ENCODE results near the gene LRP1. TPM values are rescaled to one million over a fixed set of nuclear protein-coding genes. Genes with fewer than 3 reads are reported as not detected.

The LRP1 gene
- total RNA-seq, 1 donor from 2014 or later: 369 TPM

- Histone ChIP-seq H3K4me1 (ENCODE audit: insufficient read depth, low read length) (peaks cover 7% of the 10 kb centered on the region), H3K9ac (ENCODE audit: low read length) (no peak overlapping the region), H3K4me2 (ENCODE audit: low read length) (no peak overlapping the region), H2AFZ (ENCODE audit: low read depth, low read length) (no peak overlapping the region), H4K20me1 (ENCODE audit: insufficient read depth, low read length) (peaks cover 5% of the 10 kb centered on the region), H3K27ac (ENCODE audit: low read depth, low read length) (no peak overlapping the region), H3K9me3 (ENCODE audit: insufficient read depth, low read depth, low read length) (no peaks in the 10 kb centered on the region), H3K36me3 (ENCODE audit: insufficient read depth, low read length) (no peaks in the 10 kb centered on the region), H3K4me3 (ENCODE audit: insufficient read depth, low read depth, low read length) (no peak overlapping the region), H3K79me2 (ENCODE audit: insufficient read depth, low read length) (no peaks in the 10 kb centered on the region), H3K27me3 (ENCODE audit: insufficient read depth, low read length) (no peaks in the 10 kb centered on the region)
- H3K9me3 Mint-ChIP-seq (ENCODE audit: unreplicated experiment): no peaks in the 10 kb centered on the region
- peaks cover 6% of the 10 kb centered on the region for H3K36me3 Mint-ChIP-seq (ENCODE audit: low read depth, unreplicated experiment)
- FAIRE-seq (no peak), DNase-seq (ENCODE audit: low read depth) (no peak)
- H3K4me1 Mint-ChIP-seq (ENCODE audit: low read depth, unreplicated experiment): peaks cover 7% of the 10 kb centered on the region
- H3K4me3 Mint-ChIP-seq (ENCODE audit: unreplicated experiment): no peak overlapping the region
- peak overlapping the region; percentile 69 for H3K27ac Mint-ChIP-seq (ENCODE audit: unreplicated experiment)
- H3K27me3 Mint-ChIP-seq (ENCODE audit: low read depth, unreplicated experiment): peaks cover 2% of the 10 kb centered on the region
- no peak for TF ChIP-seq EZH2 (IDR thresholded peaks at IDR 0.05; ENCODE audit: insufficient read depth, low read length)
- no peak for TF ChIP-seq CTCF (IDR thresholded peaks at IDR 0.05; ENCODE audit: insufficient read depth, low read depth, low read length)
Observed at GRCh38 chr12:57105011-57105753, 23.1 kb upstream of the LRP1 start.

DNA sequence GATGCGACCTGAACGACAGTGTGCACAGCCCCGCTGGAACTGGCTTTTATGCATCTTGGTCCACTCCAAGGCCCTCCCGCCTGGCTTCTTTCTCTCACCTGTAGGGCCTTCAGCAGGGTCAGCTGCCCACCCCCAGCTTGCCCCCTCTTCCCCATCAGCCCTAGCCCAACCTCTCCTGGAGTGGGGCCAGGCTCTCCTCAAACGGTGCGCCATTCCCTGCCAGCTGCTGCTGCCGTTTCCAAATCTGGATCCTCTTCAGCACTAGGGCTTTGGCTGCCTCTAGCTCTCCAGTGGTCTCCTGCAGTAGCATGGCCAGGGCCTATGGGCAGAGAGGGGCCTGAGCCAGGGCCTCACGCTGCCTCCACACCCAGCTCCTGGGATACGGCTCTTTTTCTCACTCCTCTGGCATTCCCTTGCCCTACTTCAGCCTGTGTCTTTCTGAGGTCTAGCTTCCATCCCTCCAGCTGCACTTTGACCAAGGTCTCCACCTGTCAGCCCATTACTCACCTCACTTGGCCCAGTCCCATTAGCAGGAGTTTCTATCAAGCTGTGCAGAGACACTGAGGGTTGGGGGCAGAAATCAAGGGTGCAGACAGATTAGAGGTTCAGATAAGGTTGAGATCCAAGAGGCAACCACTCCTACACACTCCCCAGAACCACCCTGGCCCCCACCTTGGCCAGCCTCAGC is 22.1 kb upstream of the LRP1 start:
- H3K79me2 ChIP-seq (ENCODE audit: insufficient read depth, low read length): no peaks in the 10 kb centered on the region
- H3K27me3 ChIP-seq (ENCODE audit: insufficient read depth, low read length): no peaks in the 10 kb centered on the region
- no peaks in the 10 kb centered on the region for H3K9me3 ChIP-seq (ENCODE audit: insufficient read depth, low read depth, low read length)
- H3K27me3 Mint-ChIP-seq (ENCODE audit: low read depth, unreplicated experiment): peaks cover 2% of the 10 kb centered on the region
- no peak overlapping the region for H3K4me3 ChIP-seq (ENCODE audit: insufficient read depth, low read depth, low read length)
- H3K36me3 Mint-ChIP-seq (ENCODE audit: low read depth, unreplicated experiment): peaks cover 6% of the 10 kb centered on the region
- no peak overlapping the region for H2AFZ ChIP-seq (ENCODE audit: low read depth, low read length)
- H4K20me1 ChIP-seq (ENCODE audit: insufficient read depth, low read length): peaks cover 5% of the 10 kb centered on the region
- H3K4me1 ChIP-seq (ENCODE audit: insufficient read depth, low read length): peaks cover 17% of the 10 kb centered on the region
- no peaks in the 10 kb centered on the region for H3K9me3 Mint-ChIP-seq (ENCODE audit: unreplicated experiment)
- H3K36me3 ChIP-seq (ENCODE audit: insufficient read depth, low read length): no peaks in the 10 kb centered on the region
- DNase-seq (ENCODE audit: low read depth) (no peak), FAIRE-seq (no peak)
- no peak overlapping the region for H3K27ac ChIP-seq (ENCODE audit: low read depth, low read length)
- H3K4me2 ChIP-seq (ENCODE audit: low read length): no peak overlapping the region
- H3K27ac Mint-ChIP-seq (ENCODE audit: unreplicated experiment): peak overlapping the region; percentile 29
- H3K4me1 Mint-ChIP-seq (ENCODE audit: low read depth, unreplicated experiment): peaks cover 7% of the 10 kb centered on the region
- H3K4me3 Mint-ChIP-seq (ENCODE audit: unreplicated experiment): no peak overlapping the region
- no peak for TF ChIP-seq CTCF (IDR thresholded peaks at IDR 0.05; ENCODE audit: insufficient read depth, low read depth, low read length)
- no peak for TF ChIP-seq EZH2 (IDR thresholded peaks at IDR 0.05; ENCODE audit: insufficient read depth, low read length)
- no peak overlapping the region for H3K9ac ChIP-seq (ENCODE audit: low read length)

All from astrocyte (in vitro differentiated cells and primary cell).